PC-9 (cell line): ENCODE data around the gene TNIP2.

Experiments used
- EZH2 ChIP-seq: fragments of 200-600 bp; sonication (generic); IDR thresholded peaks from 2 replicates; pipeline ENCODE4 v1.8.0; 2017; ENCODE audit warnings: antibody characterized with exemption, low read depth
- TF ChIP-seq, protein P1 (sequence below): fragments of 200-600 bp; sonication (generic); conservative IDR thresholded peaks from 2 replicates; pipeline ENCODE4 v1.6.1; 2017; ENCODE audit warnings: mixed run types, antibody characterized with exemption, mild to moderate bottlenecking, moderate library complexity

DNA sequence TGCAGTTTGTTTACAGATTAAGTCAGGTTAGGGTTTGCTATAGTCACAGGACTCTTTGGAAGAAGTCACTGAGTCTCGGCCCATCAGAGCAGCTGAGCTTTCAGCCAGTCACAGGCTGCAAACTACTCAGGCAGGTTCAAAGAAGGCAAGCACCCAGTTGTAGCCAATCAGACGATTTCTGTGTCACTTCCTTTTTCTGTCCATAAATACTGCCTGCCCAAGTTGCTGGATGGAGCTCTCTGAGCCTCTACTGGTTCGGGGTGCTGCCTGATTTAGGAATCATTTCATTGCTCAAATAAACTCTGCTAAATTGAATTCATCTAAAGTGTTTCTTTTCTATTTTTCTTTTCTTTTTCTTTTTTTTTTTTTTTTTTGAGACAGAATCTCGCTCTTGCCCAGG is 29.5 kb upstream of the TNIP2 start:
- TF ChIP-seq, protein P1, sequence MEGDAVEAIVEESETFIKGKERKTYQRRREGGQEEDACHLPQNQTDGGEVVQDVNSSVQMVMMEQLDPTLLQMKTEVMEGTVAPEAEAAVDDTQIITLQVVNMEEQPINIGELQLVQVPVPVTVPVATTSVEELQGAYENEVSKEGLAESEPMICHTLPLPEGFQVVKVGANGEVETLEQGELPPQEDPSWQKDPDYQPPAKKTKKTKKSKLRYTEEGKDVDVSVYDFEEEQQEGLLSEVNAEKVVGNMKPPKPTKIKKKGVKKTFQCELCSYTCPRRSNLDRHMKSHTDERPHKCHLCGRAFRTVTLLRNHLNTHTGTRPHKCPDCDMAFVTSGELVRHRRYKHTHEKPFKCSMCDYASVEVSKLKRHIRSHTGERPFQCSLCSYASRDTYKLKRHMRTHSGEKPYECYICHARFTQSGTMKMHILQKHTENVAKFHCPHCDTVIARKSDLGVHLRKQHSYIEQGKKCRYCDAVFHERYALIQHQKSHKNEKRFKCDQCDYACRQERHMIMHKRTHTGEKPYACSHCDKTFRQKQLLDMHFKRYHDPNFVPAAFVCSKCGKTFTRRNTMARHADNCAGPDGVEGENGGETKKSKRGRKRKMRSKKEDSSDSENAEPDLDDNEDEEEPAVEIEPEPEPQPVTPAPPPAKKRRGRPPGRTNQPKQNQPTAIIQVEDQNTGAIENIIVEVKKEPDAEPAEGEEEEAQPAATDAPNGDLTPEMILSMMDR, result no peak
- TF ChIP-seq EZH2, result no peak
